GM21423 (cell line): Measurements from ENCODE around the gene RHBDF1.
"Not testable (repeated sequence)": the region's sequence is repeated elsewhere in the genome, so short reads cannot be mapped to it uniquely, and the experiment has no call there.

Experiments
- ATAC-seq: cut with Tn5 transposase; IDR thresholded peaks from one replicate; pipeline ENCODE4 v1.9.1; 2021; ENCODE audit warnings: mild to moderate bottlenecking, moderate library complexity; ENCODE audit not compliant: unreplicated experiment

The RHBDF1 gene

DNA sequence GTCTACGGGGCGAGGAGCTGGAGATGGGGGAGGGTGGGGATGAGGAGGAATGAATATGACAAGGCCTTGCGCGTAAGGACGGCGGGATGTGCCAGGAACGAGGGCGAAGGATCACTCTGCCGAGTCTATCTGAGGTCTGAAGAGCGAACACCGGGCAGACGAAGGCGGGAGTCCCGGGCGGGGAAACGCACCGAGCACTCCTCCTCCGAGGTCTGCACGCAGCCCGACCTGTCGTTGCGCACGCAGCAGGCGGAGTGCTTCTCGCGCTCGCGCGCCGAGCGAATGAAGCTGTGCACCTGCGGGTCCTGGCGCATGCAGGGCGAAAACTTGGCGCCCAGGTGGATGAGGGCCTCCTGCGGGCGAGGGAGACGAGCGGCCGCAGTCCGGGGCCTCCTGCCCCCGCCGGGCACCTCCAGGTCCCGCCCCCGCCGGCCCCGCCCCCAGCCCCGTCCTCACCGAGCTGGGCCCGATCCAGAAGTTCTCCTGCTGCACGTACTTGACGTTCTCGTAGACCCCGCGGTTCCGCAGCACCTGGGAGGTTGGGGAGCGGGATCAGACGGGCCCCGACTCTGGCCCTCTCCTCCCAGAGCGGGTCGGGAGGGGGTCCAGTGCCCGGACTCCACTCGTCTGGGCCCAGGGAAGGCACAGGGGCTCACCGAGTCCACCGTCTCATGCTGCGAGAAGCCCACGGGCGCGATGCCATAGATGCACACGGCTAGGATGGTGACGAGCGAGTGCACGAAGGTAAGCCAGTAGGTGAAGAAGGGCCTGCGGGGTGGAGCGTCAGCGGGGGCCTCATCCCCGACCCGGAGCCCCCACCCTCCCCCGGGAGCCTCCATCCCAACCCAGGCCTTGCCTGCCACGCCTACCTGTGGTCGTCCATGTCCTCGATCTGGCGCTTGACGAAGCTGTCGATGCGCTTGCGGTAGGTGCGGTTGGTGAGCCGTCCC is 11.2 kb downstream of the RHBDF1 start:
- no peak for ATAC-seq

DNA sequence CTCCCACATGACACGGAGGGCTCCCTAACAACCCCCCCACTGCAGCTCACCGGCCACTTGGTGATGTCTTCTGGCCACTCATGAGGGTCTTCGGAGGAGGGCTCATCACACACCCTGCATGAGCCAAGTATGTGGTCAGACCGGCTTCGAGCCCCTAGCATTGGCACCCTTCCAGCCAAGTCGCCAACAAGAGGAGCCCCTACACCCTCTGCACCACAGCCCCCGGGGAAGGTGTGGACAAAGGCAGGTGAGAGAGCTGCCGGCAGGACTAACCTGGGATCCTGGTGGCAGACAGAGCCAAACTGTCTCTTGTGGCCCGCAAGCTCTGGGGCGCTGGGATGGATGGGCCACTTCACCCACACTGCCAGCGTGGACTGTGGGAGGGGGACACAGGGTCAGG is 12.3 kb downstream of the RHBDF1 start:
- ATAC-seq: no peak

DNA sequence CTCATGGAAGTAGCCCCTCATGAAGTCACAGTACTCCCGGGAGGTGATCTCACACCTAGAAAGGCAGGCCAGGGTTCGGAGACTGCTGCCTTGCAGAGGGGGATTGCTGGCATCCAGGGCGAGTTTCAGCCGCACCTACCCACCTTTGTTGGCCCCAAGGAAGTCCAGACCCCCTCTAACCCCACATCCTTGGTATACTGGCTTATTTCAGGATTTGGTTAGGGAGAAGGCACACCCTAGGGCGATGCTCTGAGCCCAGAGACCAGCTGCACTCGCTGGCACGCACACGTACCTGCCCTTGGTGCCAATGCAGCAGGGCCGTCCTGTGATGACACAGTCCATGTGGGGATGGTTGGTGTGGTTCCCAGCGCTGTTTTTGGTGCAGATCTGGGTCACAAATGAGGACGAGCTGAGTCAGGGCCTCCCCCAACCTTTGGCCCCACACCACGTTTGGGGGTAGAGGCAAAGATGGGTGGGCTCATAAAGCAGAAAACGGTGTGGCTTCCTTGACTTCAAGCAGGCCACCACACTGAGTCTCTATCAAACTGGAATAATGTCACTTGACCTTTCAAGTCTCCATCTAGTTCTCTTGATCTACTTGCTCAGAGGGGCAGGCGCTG is 12.9 kb downstream of the RHBDF1 start:
- no peak for ATAC-seq

- no peak for ATAC-seq
Measured at GRCh38 chr16:58491-59439, 13.7 kb downstream of the RHBDF1 start.

GRCh38 chr16:57711-58110 is 14.7 kb downstream of the RHBDF1 start:
- no peak for ATAC-seq

- no peak for ATAC-seq
Measured at GRCh38 chr16:56231-56927, 16.1 kb downstream of the RHBDF1 start.

DNA sequence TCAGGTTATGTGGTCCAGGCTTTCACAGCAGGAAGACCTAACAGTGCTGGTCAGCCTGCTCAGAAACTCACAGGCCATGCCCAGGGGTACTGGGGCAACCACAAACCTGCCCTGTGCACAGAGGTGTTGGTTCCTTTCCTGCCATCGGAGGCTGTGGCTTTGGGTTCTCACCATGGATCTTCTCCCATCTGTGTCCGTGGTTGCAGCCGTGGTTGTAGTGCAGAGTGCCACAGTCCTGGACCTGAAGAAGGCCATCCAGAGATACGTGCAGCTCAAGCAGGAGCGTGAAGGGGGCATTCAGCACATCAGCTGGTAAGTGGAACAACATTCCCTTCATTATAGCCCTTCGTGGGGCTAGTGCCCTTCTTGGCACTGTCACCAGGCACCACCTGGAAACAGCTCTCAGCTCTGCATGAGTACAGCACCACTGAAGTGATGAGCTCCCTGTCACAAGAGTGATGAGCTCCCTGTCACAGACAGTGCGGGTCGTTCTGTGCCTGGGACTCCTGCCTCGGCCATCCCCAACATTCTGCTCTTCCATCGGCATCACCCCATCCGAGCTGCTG is 16.8 kb downstream of the RHBDF1 start:
- no peak for ATAC-seq

GRCh38 chr16:54237-54581 is 18.2 kb downstream of the RHBDF1 start:
- ATAC-seq: no peak

GRCh38 chr16:53346-54236 is 18.8 kb downstream of the RHBDF1 start, which contains the start of the genes POLR3K and SNRNP25:
TSS of gene POLR3K (minus strand) at chr16:53608. CDS start at chr16:53586, 22 bp downstream.
TSS of gene SNRNP25 (plus strand) at chr16:53828. CDS start at chr16:54017, 189 bp downstream.
- peak; percentile 87 for ATAC-seq

DNA sequence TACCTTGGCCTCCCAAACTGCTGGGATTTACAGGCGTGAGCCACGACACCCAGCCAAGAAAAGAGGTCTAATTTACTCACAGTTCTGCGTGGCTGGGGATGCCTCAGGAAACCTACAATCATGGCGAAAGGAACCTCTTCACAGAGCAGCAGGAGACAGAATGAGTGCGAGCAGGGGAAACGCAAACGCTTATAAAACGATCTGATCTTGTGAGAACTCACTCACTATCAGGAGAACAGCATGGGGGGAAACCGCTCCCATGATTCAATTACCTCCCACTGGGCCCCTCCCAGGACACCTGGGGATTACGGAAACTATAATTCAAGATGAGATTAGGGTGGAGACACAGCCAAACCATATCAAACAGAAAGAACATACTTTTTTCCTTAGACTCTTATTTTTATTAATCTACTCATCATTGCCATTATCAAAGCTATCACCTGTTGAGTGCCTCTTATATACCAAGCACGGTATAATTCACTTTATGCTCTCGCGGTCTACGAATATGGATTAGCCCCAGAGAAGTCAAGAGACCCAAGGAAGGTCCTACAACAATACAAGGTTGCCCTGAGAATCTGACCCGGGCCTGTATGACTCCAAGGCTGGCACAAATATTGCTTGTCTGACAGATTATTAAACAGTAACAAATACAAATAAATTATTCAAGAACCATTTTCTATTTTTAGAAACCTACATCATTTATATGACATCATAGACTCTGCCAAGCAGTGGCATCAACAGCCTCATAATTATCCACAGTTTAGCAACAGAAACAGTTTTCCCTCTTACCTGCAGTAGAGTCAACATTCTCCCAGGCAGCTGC is 21.5 kb downstream of the RHBDF1 start:
- ATAC-seq: no peak

DNA sequence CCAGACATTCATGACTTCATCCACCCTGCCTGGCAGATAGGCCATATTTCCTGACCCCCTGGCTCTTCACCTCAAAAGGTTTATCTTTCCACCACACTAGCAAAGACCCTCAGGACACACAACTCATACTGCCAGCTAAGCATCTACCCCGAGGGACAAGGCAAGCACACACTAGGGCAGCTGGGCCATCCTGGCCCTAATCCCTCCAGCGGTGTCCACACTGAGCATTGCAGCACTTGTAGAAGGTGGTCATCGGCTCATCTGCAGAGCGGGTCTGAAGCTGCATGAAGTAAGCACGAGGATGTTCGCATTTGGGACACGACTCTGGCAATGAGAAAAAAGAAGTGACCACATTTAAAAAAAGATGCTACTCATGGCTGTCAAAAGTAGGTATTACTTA is 25.2 kb downstream of the RHBDF1 start:
- no peak for ATAC-seq

DNA sequence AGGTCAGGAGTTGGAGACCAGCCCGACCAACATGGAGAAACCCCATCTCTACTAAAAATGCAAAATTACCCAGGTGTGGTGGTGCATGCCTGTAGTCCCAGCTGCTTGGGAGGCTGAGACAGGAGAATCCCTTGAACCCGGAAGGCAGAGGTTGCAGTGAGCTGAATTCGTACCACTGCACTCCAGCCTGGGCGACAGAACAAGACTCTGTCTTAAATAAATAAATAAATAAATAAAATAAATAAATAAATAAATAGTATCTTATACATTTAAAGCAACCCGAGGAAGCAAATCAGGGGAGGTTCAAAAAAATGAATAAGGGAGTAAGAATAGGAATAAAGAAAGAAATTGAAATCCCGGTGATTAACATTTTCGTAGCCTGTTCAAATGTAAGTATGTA is 25.9 kb downstream of the RHBDF1 start:
- not testable (repeated sequence) for ATAC-seq

- no peak for ATAC-seq
Measured at GRCh38 chr16:45454-45853, 27.0 kb downstream of the RHBDF1 start.

DNA sequence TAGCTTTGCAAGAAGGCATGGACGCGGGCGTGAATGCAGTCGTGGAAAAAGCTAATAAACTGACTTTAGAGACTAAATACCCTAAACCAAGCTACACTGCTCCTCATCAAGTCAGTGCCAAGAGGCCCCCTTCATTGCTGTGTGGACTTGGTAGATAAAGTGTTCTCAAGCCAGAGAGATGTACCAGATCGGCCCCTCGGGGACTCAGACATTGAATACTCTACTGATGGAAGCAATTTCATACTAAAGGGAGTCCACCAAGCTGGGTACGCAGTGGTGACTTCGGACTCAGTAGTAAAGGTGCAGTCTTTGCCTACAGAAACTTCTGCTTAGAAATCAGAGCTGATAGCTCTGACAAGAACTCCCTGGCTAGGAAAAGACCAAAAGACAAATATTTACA is 27.8 kb downstream of the RHBDF1 start:
- ATAC-seq: no peak

GRCh38 chr16:43294-43693 is 29.1 kb downstream of the RHBDF1 start:
- ATAC-seq: no peak

- no peak for ATAC-seq
Measured at GRCh38 chr16:42691-43090, 29.7 kb downstream of the RHBDF1 start.

DNA sequence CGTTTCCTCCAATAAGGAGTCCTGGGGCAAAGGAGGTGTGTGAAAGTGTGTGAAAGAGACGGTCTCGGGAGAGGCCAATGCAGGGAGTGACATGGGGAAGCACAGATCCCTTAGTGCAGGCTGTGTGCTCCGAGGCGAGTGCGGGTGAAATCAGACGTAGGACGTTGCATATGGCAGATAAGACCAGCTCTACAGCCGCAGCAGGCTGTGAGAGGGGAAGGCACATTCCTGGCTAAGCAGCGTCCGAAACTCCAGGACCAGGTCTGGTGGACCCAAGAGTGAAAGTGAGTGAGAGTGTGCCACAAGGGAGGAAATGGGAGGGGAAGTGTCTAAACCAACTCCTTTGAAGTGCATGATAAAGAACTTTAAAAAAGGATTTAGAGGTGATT is 30.4 kb downstream of the RHBDF1 start:
- no peak for ATAC-seq

DNA sequence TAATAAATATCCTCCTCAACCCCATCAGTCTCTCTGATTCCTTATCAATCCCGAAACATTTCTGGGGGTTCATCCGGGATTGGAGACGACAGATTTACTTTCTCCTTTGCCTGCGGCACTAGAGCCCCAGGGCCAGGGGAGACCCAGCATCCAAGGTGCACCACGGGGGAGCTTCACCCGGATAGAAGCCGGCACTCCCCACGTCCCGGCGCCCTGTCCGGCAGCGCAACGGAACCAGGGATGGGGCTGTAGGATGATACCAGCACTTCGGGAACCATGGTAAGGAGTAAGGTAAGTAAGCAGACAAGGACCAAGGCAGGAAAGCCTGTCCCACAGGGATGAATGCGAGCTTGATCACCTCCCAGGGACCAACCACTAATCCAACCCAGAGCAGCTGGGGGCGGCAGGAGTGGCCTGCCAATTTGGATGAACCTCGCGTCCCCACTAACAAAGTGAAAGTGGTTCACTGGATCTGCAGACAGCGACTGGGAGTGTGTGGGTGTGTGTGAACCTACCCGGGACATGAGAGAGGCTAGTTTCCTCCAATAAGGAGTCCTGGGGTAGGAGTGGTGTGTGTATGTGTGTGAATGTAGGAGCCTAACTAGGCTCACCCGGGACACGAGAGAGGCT is 30.9 kb downstream of the RHBDF1 start:
- no peak for ATAC-seq
